Measurements from ENCODE around the gene TNFRSF18.

TNFRSF18 gene

GRCh38 chr1:1175221-1176062 is 30.9 kb downstream of the TNFRSF18 start:
- DNase-seq = no peak

GRCh38 chr1:1173793-1174415 is 32.5 kb downstream of the TNFRSF18 start, which contains the start of gene TTLL10:
Gene TTLL10 (plus strand): TSS chr1:1173880. CDS start chr1:1179216, 5,336 bp downstream.
- no peak for DNase-seq

GRCh38 chr1:1173061-1173792 is 33.2 kb downstream of the TNFRSF18 start:
- no peak for DNase-seq

GRCh38 chr1:1171546-1172340 is 34.6 kb downstream of the TNFRSF18 start:
- no peak for DNase-seq

- no peak for DNase-seq
Observed at GRCh38 chr1:1171161-1171545, 35.2 kb downstream of the TNFRSF18 start.

- DNase-seq = no peak
Observed at GRCh38 chr1:1170215-1171091, 35.9 kb downstream of the TNFRSF18 start.

- DNase-seq = no peak
Observed at GRCh38 chr1:1169429-1170214, 36.8 kb downstream of the TNFRSF18 start.

- no peak for DNase-seq
Observed at GRCh38 chr1:1168451-1169411, 37.7 kb downstream of the TNFRSF18 start.

- no peak for DNase-seq
Observed at GRCh38 chr1:1167841-1168450, 38.4 kb downstream of the TNFRSF18 start.

GRCh38 chr1:1167398-1167821 is 39.0 kb downstream of the TNFRSF18 start:
- DNase-seq = no peak

- no peak for DNase-seq
Observed at GRCh38 chr1:1166642-1167397, 39.6 kb downstream of the TNFRSF18 start.

GRCh38 chr1:1165900-1166421 is 40.4 kb downstream of the TNFRSF18 start:
- DNase-seq = no peak

- no peak for DNase-seq
Observed at GRCh38 chr1:1165485-1165884, 40.9 kb downstream of the TNFRSF18 start.

GRCh38 chr1:1164701-1165451 is 41.5 kb downstream of the TNFRSF18 start:
- DNase-seq = no peak

GRCh38 chr1:1164361-1164700 is 42.1 kb downstream of the TNFRSF18 start:
- DNase-seq = no peak

- no peak for DNase-seq
Observed at GRCh38 chr1:1163538-1164070, 42.8 kb downstream of the TNFRSF18 start.

Data from fibroblast of skin of abdomen (primary cell).